ENCODE data around the gene ARL4D.

Gene ARL4D

GRCh38 chr17:43389046-43389947 is 9.5 kb upstream of the ARL4D start:
- Histone ChIP-seq H3K4me3 (ENCODE audit: low read depth, low read length) (peak overlapping the region; percentile 61), H3K27ac (ENCODE audit: extremely low read depth, low read depth, low read length) (peak overlapping the region; percentile 86), H3K4me1 (ENCODE audit: control insufficient read depth, insufficient read depth, low read length) (no peaks in the 10 kb centered on the region), H3K36me3 (ENCODE audit: control insufficient read depth in 2 of 2, insufficient read depth in 1 of 2, low read length in 2 of 2) (no peaks in the 10 kb centered on the region), H3K9me3 (ENCODE audit: control insufficient read depth, insufficient read depth, low read depth, low read length) (no peaks in the 10 kb centered on the region)
- ChIA-PET POLR2A (interaction anchor here (1.0 to 2.0 kb wide), 14 partner anchors 10 to 391 kb away, joined by 3 to 130 read pairs (median 5); partner anchors contain the start of genes ARL4D, DHX8, NBR1 and RPL27), CTCF (interaction anchor here (0.6 to 12.6 kb wide), 10 partner anchors 9 to 184 kb away, joined by 3 to 406 read pairs (median 4); partner anchors contain the start of genes ARL4D and DHX8)
- TF ChIP-seq ZSCAN30 (tag by site-specific recombination; IDR thresholded peaks at IDR 0.05) = 0 out of 2 replicates have a peak, but pooled peaks have one; percentile 10
- TF ChIP-seq SP7 (tag by site-specific recombination; IDR thresholded peaks at IDR 0.05) = peak; percentile 97
- no peak for TF ChIP-seq ZNF26 (tag by site-specific recombination; IDR thresholded peaks at IDR 0.05)
- TF ChIP-seq IKZF3 (tag by site-specific recombination; IDR thresholded peaks at IDR 0.05) = 0 out of 2 replicates have a peak, but pooled peaks have one; percentile 5
- TF ChIP-seq ZNF398 (tag by site-specific recombination; IDR thresholded peaks at IDR 0.05) = peak; percentile 68; the same call in 1 of the 2 replicates
- peak; percentile 26; the same call in 1 of the 2 replicates for TF ChIP-seq HOXD13 (CRISPR knock-in tag; IDR thresholded peaks at IDR 0.05; ENCODE audit: borderline replicate concordance)
- peak; percentile 83 for TF ChIP-seq ZBTB10 (tag by site-specific recombination; IDR thresholded peaks at IDR 0.05)
- TF ChIP-seq ZSCAN23 (tag by site-specific recombination; IDR thresholded peaks at IDR 0.05) = no peak
- TF ChIP-seq ZNF426 (tag by site-specific recombination; IDR thresholded peaks at IDR 0.05) = no peak
- TF ChIP-seq ZNF24 (tag by site-specific recombination; IDR thresholded peaks at IDR 0.05) = peak; percentile 36; the same call in 1 of the 2 replicates
- TF ChIP-seq ZNF10 (tag by site-specific recombination; IDR thresholded peaks at IDR 0.05) = peak; percentile 71; the same call in 1 of the 2 replicates
- TF ChIP-seq GLIS1 (tag by site-specific recombination; IDR thresholded peaks at IDR 0.05) = peak; percentile 56
- TF ChIP-seq WT1 (tag by site-specific recombination; IDR thresholded peaks at IDR 0.05) = no peak; the same call in 1 of the 2 replicates
- TF ChIP-seq TSHZ1 (tag by site-specific recombination; IDR thresholded peaks at IDR 0.05; ENCODE audit: borderline replicate concordance) = 0 out of 2 replicates have a peak, but pooled peaks have one; percentile 35
- TF ChIP-seq PBX3 (CRISPR knock-in tag; IDR thresholded peaks at IDR 0.05) = no peak
- TF ChIP-seq ZBTB20 (tag by site-specific recombination; IDR thresholded peaks at IDR 0.05) = peak; percentile 83
- peak; percentile 99 for TF ChIP-seq ZNF664 (tag by site-specific recombination; IDR thresholded peaks at IDR 0.05)
- peak; percentile 55 for TF ChIP-seq ZSCAN16 (tag by site-specific recombination; IDR thresholded peaks at IDR 0.05)
- TF ChIP-seq CTCF (tag by site-specific recombination; IDR thresholded peaks at IDR 0.05) = peak; percentile 67
- TF ChIP-seq ZNF629 (tag by site-specific recombination; IDR thresholded peaks at IDR 0.05) = peak; percentile 73
- TF ChIP-seq ZEB2 (tag by site-specific recombination; IDR thresholded peaks at IDR 0.05) = peak; percentile 29; the same call in 1 of the 2 replicates
- TF ChIP-seq KLF1 (tag by site-specific recombination; IDR thresholded peaks at IDR 0.05) = peak; percentile 80
- TF ChIP-seq KLF16 (tag by site-specific recombination; IDR thresholded peaks at IDR 0.05) = peak; percentile 42; the same call in 1 of the 2 replicates
- TF ChIP-seq ZNF140 (tag by site-specific recombination; IDR thresholded peaks at IDR 0.05) = no peak

Measured in HEK293 (cell line).